HG02973 (cell line): ENCODE data around the gene USP25.

ENCODE experiments used
- ATAC-seq: cut with Tn5 transposase; IDR thresholded peaks from one replicate; pipeline ENCODE4 v1.9.1; 2021; ENCODE audit warnings: moderate library complexity; ENCODE audit not compliant: unreplicated experiment

Gene USP25

DNA sequence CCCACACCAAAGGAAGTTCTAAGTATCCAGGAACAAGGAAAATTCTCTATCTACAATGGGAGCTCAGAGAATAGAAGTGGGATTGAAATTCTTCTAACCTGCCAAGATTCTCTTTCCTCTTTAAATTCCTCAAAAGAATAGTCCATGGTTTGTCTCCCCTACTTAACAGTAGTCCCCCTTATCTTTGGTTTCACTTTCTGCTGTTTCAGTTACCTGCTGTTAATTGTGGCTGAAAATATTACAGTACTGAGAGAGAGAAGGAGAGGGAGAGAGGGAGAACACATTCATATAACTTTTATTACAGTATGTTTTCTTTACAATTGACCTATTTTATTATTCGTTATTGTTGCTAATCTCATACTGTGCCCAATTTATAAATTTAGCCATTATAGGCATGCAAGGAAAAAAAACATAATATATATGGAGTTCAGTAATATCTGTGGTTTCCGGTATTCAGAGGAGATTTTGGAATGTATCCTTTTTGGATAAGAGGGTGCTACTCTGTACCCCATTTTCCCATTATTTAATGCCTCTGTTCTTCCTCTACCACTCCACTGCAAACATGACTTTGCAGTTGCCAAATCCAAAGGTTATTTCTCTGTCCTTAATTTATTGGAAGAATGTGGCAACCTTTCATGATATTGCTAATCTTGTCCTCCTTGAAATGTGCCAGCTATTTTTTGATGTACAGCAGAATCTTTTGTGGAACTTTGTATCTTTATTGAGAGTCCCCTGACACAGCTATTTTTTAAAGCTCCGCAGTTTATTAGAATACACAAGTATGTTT lies 68.0 kb downstream of the USP25 start:
- ATAC-seq, result no peak

DNA sequence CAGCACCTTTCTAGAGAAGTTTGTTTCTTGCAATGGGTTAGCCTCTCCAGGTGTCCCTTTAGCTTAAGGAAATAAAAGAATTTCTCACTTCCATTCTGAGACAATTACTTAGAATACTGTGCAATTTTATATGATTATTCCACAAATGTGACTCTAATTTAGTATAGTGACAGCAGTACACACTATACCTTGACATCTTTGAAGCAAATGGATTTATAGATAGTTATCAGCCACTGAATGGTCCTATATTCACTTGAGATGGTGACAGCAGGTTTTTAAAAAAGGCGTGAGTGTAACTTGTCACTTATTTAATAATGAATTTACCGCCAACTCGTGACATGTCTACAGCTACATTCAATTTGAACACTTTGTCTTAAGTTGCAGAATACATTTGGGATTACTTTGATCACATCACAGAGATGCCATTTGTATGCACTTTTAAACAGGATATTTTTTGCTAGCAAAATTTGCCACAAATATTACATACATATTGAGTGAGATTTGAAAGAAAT lies 71.6 kb downstream of the USP25 start:
- no peak for ATAC-seq

DNA sequence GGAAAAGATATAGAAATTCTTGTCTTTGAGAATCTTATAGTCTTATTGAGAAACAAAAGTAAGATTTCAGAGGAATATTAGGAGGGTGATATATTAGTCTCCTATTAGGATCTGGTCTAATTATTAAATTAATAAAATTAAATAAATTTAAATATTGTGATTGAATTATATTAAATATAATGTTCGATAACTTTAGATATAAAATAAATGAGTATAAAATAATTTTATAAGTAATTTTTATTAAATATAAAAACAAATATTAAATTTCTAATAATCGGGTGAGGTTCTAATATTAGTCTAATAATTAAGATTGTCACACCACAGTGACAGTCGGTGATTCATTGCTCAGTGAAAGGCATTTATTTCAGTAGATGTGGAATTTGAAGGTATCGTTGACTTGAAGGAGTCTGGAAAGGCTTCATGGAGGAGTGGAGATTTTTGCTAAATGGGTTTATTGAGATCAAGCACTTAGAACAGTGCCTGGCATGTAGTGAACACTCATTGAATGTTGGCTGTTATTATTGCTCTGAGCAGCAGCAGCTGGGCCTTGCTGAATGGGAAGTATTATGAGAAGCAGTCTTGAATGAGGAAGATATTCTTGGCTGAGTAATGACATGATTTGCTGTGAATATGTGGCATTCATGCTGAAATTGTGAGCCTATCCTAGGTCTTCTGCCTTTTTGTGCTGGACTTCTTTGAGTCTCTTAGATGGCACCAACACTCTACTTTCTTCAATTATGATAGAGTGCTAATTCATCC lies 74.6 kb downstream of the USP25 start:
- no peak for ATAC-seq

DNA sequence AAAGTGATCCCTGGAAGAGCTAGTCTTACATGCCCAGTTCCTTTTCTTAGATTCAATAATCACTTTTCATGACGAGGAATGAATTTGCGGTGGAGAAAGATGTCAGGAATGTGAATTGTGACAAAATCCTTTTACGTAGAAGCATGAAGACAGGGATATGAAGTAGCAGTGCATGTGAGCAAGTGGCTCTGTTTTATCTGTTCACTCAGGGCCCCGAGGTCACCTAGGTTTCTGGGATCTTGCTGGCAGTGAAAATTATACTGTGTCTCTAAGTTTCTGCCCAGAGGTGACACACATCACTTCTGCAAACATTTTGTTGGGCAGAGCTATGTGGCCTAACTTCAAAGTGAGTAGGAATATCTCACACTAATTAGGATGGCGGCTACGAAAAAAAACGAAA lies 79.3 kb downstream of the USP25 start:
- ATAC-seq, result no peak

DNA sequence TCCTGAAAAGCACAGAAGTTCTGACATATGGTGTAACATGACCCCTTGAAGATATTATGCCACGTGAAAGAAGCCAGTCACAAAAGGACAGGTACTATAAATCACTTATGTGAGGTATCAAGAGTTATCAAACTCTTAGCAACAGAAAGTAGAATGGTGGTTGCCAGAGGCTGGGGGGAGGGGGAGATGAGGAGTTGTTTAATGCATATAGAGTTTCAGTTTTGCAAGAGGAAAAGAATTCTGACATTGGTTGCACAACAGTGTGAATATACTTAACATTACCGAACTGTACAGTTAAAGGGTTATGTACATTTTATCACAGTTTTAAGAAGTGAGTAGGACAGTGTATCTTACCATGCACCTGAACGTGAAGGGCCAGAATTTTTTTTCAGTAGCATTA lies 80.0 kb downstream of the USP25 start:
- ATAC-seq, result no peak

DNA sequence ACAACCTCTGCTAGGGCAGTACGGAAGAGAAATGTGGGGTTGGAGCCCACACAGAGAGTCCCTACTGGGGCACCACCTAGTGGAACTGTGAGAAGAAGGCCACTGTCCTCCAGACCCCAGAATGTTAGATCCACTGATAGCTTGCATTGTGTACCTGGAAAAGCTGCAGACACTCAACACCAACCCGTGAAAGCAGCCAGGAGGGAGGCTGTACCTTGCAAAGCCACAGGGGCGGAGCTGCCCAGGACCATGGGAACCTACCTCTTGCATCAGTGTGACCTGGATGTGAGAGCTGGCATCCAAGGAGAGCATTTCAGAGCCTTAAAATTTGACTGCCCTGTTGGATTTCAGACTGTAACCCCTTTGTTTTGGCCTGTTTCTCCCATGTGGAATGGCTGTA lies 85.5 kb downstream of the USP25 start:
- ATAC-seq, result no peak

DNA sequence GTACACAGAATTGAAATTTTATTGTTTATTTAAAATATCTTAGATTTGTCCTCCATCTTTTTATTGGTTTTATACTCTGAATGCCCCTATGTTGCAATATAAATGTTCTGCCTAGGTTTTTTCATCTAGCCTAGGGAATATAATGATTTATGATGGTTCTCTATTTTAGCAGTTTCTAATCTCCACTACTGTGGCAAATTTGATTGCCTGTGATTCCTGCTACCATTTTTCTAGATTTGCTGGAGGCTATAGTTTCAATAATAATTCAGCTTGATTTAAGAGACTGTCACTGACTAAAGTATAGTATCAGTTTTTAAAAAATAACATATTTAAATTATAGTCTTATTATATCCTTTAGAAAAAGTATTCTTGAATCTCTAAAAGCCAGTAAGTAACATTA lies 90.5 kb downstream of the USP25 start:
- no peak for ATAC-seq

DNA sequence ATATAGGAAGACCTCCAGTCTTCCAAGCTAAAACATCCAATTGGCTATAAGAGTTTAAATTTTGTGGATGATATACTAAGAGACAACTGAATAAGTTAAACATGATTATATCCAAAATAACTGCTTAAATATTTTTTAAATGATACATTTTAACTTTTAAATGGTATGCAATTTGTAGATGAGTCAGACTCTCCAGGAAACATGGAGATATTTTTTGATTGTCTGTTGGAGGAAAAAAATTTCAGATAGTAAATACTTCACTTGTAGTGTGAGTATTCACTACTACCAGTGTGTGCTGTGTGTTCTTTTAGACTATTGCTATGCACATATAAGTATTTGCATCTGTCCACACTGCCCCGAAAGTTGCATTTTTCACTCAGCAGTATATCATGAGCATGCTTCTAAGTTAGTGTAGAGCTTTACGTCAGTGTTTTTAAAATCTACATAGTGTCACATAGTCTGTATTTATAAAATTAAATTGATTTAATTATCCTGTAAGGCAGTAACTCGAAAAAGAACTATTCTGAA lies 91.1 kb downstream of the USP25 start:
- no peak for ATAC-seq

DNA sequence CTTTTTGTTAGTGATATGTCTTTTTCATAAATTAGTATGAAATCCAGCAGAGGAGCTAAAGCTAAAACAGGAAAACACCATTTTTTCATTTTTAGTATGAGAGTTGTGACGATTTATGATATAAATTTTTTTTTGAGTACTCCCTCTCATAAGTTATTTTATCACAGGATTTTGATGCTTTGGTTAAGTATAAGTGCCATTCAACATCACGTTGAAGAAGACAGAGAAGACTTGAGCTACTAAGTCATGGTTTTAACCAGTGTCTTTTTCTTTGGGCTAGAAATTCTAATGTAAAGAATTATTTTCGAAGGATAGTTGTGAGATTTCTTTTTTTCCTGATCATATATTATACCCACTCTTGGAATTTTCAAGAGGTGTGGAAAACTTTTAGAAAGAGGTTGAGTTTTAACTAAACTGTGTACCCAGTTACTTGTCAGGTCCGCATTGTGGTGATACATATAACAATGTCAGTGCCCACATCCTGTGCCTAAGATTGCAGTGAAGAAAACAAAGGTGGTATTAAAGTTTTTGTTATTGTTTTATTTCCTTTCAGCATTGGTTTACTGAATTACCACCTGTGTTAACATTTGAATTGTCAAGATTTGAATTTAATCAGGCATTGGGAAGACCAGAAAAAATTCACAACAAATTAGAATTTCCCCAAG lies 93.8 kb downstream of the USP25 start:
- no peak for ATAC-seq

DNA sequence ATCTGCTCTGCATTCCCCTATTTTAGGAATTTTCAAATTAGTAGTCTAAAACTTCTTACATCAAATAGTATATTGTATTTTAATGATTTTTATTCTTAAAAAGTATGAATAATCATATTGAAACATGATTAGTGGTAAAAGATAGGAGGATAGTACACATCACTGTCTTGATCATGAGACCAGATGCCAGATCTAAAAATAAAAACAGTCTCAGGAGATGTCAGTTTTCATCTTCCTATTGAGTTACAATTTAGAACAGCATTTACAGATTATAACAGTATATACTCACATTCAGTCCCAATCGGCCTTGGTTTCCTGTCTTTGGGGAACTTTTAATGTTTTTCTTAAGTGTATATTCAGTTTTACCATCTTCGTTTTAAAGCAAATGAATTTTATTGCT lies 95.9 kb downstream of the USP25 start:
- no peak for ATAC-seq

DNA sequence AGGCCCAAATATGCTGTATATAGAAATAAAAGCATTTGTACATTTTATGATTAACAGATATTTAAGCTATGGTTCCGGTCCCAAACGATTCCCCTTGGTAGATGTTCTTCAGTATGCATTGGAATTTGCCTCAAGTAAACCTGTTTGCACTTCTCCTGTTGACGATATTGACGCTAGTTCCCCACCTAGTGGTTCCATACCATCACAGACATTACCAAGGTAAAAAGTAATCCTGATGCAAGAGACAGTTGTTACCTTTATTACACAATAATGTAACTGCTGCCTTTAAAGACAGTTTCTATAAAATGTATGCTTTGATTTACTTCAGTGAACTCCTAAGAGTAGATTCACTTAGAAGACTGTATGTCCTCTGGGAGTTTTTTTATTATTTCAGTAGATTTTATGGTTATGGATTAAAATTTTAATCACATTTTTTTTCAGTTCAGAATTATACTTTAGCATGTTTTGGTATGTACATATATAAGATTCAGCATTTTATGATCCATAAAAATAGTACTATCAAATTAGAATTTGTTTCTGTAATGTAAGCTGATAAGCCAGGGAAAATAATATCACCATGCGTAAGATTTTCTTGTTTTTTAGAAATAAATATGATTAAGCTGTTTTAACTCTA lies 96.5 kb downstream of the USP25 start:
- ATAC-seq, result no peak

DNA sequence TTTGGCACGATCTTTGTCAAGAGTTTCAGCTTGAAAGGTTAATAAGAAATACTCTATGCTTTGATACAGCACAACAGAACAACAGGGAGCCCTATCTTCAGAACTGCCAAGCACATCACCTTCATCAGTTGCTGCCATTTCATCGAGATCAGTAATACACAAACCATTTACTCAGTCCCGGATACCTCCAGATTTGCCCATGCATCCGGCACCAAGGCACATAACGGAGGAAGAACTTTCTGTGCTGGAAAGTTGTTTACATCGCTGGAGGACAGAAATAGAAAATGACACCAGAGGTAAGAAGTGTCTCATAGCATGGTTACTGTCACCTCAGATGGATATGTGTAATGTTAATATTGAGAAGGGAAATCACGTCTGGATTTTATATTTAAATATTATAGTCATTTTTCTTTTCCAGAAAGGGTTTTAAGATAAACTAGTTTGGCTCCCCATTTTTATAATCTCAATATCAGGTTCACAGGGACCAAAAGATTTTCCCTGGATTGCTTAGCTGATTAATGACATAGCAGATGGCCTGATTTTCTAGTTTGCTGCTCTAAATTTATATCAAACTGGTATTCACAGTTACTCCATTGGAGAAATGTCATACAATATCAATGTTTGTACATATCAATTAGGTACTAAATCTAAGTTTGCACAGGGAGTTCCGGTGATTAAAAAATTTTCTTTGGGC lies 97.3 kb downstream of the USP25 start:
- no peak for ATAC-seq

DNA sequence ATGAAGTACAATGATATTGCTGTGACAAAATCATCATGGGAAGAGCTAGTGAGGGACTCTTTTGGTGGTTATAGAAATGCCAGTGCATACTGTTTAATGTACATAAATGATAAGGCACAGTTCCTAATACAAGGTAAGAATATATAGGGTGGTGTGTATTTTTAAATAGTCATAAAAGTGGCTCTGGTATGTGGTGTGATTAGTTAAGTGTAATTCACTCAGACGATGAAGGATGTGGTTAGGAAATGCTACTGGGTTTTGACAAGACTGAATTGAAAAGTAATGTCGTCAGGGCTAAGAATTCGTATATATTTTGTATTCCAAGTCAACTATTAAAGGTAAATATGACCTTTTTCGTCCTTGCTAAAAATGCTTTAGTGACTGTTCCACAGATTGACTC lies 101.7 kb downstream of the USP25 start:
- no peak for ATAC-seq

DNA sequence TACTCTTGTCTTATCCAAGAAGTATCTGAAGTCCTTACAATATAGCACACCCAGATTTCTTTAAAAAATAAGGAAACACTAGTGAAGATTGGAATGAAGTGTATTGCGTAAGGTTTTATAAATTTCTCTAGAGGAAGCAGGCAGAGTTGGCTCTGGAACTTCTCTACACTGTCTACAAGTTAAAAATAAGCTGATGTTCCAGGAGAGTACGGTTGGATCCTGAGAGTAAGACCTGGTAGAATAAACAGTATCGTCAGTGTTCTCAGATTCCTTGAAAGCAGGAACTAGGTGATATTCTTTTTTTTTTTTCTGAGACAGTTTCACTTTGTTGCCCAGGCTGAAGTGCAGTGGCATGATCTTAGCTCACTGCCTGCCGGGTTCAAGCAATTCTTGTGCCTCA lies 107.9 kb downstream of the USP25 start:
- ATAC-seq, result no peak

DNA sequence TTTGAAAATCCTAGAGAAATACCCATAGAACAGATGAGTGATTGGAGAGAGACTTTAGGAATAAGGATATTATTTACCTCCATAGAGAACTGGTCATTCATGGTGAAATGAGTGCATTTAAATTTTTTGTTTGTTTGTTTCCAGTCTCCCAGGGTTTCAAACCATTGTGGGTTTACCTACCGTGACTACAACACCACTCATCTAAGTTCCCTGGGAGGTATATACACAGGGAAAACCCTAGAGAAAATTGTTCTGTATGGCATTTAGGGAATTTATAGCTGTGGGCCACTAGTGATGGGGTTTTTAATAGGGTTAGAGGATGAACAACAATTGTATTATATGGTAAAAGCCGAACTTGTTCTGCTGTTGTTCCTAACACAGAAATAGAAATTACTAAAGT lies 109.2 kb downstream of the USP25 start:
- ATAC-seq, result no peak

DNA sequence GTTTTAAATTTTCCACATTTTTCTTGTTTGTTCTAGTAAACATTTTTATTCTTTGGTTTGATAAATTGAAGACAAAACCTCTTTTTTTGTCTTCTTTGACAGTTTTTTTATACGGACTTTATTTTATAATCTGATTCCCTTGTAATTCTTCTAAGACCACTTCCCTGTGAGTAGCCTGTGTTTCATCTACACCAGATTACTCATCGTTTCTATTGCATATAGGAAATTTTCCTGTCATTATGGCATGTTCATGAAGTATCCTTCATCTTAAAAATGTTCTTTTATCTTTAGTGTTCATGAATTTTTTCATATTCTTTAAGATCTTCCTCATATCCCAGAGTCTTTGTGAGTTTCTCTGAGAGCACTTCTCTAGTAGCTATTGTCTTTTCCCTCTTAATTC lies 109.8 kb downstream of the USP25 start:
- ATAC-seq, result no peak

DNA sequence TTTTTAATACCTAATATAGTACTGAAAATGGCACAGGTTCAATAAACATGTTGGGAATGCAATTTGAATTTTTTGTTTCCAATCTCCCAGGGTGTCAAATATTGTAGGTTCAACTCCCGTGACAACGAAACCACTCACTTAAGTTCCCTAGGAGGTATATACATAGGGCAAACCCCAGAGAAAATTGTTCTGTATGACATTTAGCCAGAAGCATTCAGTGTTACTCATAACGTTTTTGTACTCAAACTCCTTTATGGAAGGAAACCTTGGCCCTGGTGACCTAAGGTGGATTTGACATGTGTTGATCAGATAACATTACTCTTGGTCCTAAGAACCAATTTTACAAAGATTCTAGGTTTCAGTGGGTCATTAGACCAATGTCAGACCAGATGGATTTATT lies 110.6 kb downstream of the USP25 start:
- ATAC-seq, result no peak

DNA sequence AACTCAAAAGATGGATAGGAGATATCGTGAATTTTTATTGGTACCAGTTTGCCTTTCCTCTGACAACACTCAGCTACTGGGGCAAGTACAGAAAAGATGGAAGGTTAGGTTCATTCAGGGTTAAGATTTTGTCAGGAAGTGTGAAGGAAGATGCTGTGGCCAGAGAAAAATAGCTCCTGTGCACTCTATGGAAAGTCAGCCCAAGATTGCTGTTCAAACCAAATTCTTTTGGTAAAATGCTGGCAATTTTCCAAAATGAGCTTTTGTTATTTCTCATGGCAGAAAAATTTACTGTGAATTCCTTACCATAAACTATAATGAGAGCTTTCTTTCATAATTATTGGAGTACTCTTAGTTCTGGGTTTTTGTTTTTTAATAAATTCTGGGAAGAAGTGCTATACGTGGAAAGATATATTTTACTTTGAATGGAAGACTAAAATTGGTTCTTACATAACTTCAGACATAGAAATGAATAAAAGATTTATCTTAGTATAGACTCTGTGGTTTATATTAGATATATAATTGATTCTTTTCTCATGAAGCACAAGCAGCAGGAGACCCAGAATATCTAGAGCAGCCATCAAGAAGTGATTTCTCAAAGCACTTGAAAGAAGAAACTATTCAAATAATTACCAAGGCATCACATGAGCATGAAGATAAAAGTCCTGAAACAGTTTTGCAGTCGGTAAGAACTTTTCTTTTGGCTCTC lies 112.2 kb downstream of the USP25 start:
- ATAC-seq, result no peak

DNA sequence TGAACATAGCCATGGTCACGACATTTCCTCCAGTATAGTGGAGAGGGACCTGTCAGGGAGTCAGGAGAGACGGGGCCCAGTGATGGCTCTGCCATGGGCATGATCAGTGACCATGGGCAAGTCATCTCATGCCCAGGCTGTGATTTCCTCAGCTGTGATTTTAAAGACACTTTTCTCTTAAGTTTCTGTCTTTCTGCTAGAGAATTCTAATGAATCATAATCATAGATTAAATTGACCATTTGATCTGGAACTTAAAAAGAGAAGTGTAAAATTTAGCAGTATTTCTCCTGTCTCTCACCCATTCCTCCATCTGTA lies 112.7 kb downstream of the USP25 start:
- ATAC-seq, result no peak

DNA sequence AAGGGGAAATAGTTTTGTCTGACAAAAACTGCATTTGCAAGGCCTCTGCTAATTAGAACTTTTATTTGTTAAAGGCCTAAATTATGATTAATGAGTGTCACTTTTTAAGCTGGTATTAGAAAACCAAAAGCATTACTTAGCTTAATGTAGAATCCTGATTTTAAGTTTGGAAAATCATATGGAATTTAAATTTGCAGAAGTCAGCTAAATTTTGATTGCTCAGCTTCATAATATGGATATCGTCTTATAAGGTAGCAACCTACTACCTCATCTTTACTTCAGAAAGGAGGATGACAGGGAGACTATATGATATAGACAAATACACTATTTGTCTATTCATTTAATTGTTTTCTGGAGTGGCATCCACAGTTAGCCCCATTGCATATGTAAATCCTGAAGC lies 114.0 kb downstream of the USP25 start:
- no peak for ATAC-seq
